H1 (cell line): ENCODE measurements around the gene PRR7.

ENCODE experiments used
- CBX8 ChIP-seq: fragments of 300-800, 300-1000 bp; sonication (generic); IDR thresholded peaks from 2 replicates; pipeline ENCODE4 v1.7.1; 2016; ENCODE audit warnings: low read depth, low read length, borderline replicate concordance
- CTCF ChIP-seq, 3 experiments: IDR thresholded peaks; 1 replicate in 2 of 3; 2 replicates in 1 of 3; pipeline versions ENCODE4 v1.5.1 to v1.6.1; 2011; ENCODE audit warnings: low read length in 3 of 3, mild to moderate bottlenecking in 3 of 3, inconsistent platforms in 2 of 3, low read depth in 1 of 3, moderate library complexity in 1 of 3; ENCODE audit not compliant: insufficient read depth in 1 of 3; ENCODE audit errors: control extremely low read depth in 1 of 3
- EZH2 ChIP-seq: fragments of 200-600 bp; sonication (generic); IDR thresholded peaks from 2 replicates; pipeline ENCODE4 v1.7.1; 2012; ENCODE audit warnings: low read depth, mild to moderate bottlenecking, moderate library complexity, low read length, inconsistent platforms; ENCODE audit not compliant: severe bottlenecking
- JUN ChIP-seq: IDR thresholded peaks from 2 replicates; pipeline ENCODE4 v1.6.1; 2011; ENCODE audit warnings: low read depth, mild to moderate bottlenecking, improper control_type of control experiment, low read length
- RFX5 ChIP-seq: IDR thresholded peaks from 2 replicates; pipeline ENCODE4 v1.6.1; 2011; ENCODE audit warnings: low read depth, low read length, improper control_type of control experiment, borderline replicate concordance
- SIRT6 ChIP-seq: IDR thresholded peaks from one replicate; pipeline ENCODE4 v1.7.1; 2012; ENCODE audit warnings: low read length, inconsistent platforms
- TEAD4 ChIP-seq: IDR thresholded peaks from 2 replicates; pipeline ENCODE4 v1.6.1; 2012; ENCODE audit warnings: low read depth, low read length, inconsistent platforms, mixed read lengths
- USF2 ChIP-seq: IDR thresholded peaks from 2 replicates; pipeline ENCODE4 v1.6.1; 2011; ENCODE audit warnings: low read length, improper control_type of control experiment

GRCh38 chr5:177494346-177495195 lies 48.0 kb downstream of the PRR7 start:
- TF ChIP-seq CTCF (IDR thresholded peaks at IDR 0.05; ENCODE audit: control extremely low read depth in 1 of 3, insufficient read depth in 1 of 3, low read depth in 1 of 3, low read length in 3 of 3) (peak in 2 of 3 experiments; percentile 35 to 49; a peak in 3 of 4 replicates), USF2 (no peak), SIRT6 (no peak), JUN (no peak), EZH2 (no peak), RFX5 (no peak), CBX8 (no peak), TEAD4 (0 out of 2 replicates have a peak, but pooled peaks have one; percentile 12)
